Adipose tissue (tissue), 3 donors: ENCODE results near the gene ZBTB2. TPM values are rescaled to one million over a fixed set of nuclear protein-coding genes. Genes with fewer than 3 reads are reported as not detected.
"Not testable (repeated sequence)": the region's sequence is repeated elsewhere in the genome, so short reads cannot be mapped to it uniquely, and the experiment has no call there.

Experiments used
- H3K27ac ChIP-seq: one replicate; pipeline ENCODE4 v1.5.1; 2013; ENCODE audit warnings: low read depth, low read length
- WGBS, 3 donors: extraction: QIAGEN DNeasy Blood & Tissue Kit; methylation state at CpG; one replicate each; pipeline ENCODE4 v1.1.7; 2013; 5-methylcytosine and 5-hydroxymethylcytosine counted together
- polyA plus RNA-seq, 3 donors: library from polyadenylated mRNA; stranded (reverse); fragments of 200-250 nt; gene quantifications; one replicate each; pipeline ENCODE4 v1.2.3, GENCODE V29; 2013
- donor health status: healthy with polysubstance abuse.
- donor health status: Bipolar disorder and iron deficiency.
- donor health status: healthy.

ZBTB2 gene
- polyA plus RNA-seq, 3 donors, result 3.5 to 10.9 (median 9.8) TPM

DNA sequence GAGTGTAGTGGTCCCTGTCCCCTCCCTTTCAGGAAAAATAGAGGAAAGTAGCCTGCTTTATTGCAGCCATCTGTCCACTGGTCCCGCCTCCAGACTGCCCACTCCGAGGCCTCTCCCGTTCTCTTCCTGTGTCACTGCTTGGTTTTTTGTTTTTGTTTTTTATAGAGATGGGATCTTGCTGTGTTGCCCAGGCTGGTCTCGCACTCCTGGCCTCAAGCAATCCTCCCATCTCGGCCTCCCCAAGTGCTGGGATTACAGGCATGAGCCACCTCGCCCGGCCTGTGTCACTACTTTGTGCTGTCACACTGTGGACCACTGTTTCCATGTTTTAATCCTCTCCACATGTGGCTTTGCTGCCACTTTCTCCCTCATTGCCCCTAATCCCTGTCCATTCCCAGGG, 71.2 kb downstream of the ZBTB2 start:
- no peak overlapping the region for H3K27ac ChIP-seq
- 90 to 95% (median 93%) methylated on average over 7 of the region's 7 CpGs for WGBS, 3 donors

GRCh38 chr6:151317995-151318365, 73.4 kb downstream of the ZBTB2 start:
- 52 to 79% (median 72%) methylated on average over 3 of the region's 3 CpGs for WGBS, 3 donors
- no peak overlapping the region for H3K27ac ChIP-seq

- H3K27ac ChIP-seq, result no peak overlapping the region
- WGBS, 3 donors, result 67 to 84% (median 74%) methylated on average over 2 of the region's 2 CpGs
Measured at GRCh38 chr6:151317103-151317994, 74.0 kb downstream of the ZBTB2 start.

DNA sequence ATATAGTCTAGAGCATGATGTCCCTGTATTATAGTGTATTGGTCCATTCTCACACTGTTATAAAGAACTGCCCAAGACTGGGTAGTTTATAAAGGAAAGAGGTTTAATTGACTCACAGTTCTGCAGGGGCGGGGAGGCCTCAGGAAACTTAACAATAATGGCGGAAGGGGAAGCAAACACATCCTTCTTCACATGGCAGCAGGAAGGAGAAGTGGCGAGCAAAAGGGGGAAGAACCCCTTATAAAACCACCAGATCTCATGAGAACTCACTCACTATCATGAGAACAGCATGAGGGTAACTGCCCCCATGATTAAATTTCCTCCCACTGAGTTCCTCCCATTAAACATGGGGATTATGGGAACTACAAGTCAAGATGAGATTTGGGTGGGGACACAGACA, 75.7 kb downstream of the ZBTB2 start:
- H3K27ac ChIP-seq, result not testable (repeated sequence)
- 51 to 95% (median 78%) methylated on average over 3 of the region's 3 CpGs for WGBS, 3 donors

Other genes starting within 250 kb of the ZBTB2 start
- 100 to 1,000 TPM in 1 of 3 donors, 10 to 100 TPM in 2; 13.4 to 146 (median 56.7) TPM for gene AKAP12, start 151.6 kb downstream of the ZBTB2 start, polyA plus RNA-seq
- gene RMND1, start 60.6 kb upstream of the ZBTB2 start, polyA plus RNA-seq, result 10 to 100 TPM; 12.9 to 22.5 (median 17.9) TPM
- gene CCDC170, start 102.5 kb upstream of the ZBTB2 start, polyA plus RNA-seq, result under 1 TPM; 0.05 to 0.45 (median 0.22) TPM